Ishikawa (cell line): Measurements from ENCODE around the gene PIGW.

Experiments used
- CEBPB ChIP-seq: IDR thresholded peaks from 2 replicates; pipeline ENCODE4 v1.6.1; 2012
- CREB1 ChIP-seq: IDR thresholded peaks from 2 replicates; pipeline ENCODE4 v1.6.1; 2012; ENCODE audit warnings: low read depth
- EGR1 ChIP-seq: IDR thresholded peaks from 2 replicates; pipeline ENCODE4 v1.6.1; 2012
- EP300 ChIP-seq: IDR thresholded peaks from 2 replicates; pipeline ENCODE4 v1.6.1; 2012; ENCODE audit warnings: borderline replicate concordance
- FOXM1 ChIP-seq: IDR thresholded peaks from 2 replicates; pipeline ENCODE4 v1.6.1; 2012; ENCODE audit warnings: low read depth, borderline replicate concordance
- NFIC ChIP-seq: IDR thresholded peaks from 2 replicates; pipeline ENCODE4 v1.6.1; 2012
- RAD21 ChIP-seq: IDR thresholded peaks from 2 replicates; pipeline ENCODE4 v1.6.1; 2012; ENCODE audit warnings: low read depth
- TAF1 ChIP-seq: IDR thresholded peaks from 2 replicates; pipeline ENCODE4 v1.6.1; 2012; ENCODE audit warnings: low read depth, mild to moderate bottlenecking
- TCF12 ChIP-seq: IDR thresholded peaks from 2 replicates; pipeline ENCODE4 v1.6.1; 2012; ENCODE audit warnings: low read depth
- TEAD4 ChIP-seq: IDR thresholded peaks from 2 replicates; pipeline ENCODE4 v1.6.1; 2012
- YY1 ChIP-seq: IDR thresholded peaks from 2 replicates; pipeline ENCODE4 v1.6.1; 2012; ENCODE audit warnings: low read depth
- ZBTB7A ChIP-seq: IDR thresholded peaks from 2 replicates; pipeline ENCODE4 v1.6.1; 2012; ENCODE audit warnings: low read depth
- TF ChIP-seq, protein P1 (sequence below): IDR thresholded peaks from 2 replicates; pipeline ENCODE4 v1.6.1; 2012; ENCODE audit warnings: low read depth, mild to moderate bottlenecking
- TF ChIP-seq, protein P2 (sequence below): IDR thresholded peaks from 2 replicates; pipeline ENCODE4 v1.6.1; 2012
- TF ChIP-seq, protein P3 (sequence below): IDR thresholded peaks from 2 replicates; pipeline ENCODE4 v1.6.1; 2012

Gene PIGW

DNA sequence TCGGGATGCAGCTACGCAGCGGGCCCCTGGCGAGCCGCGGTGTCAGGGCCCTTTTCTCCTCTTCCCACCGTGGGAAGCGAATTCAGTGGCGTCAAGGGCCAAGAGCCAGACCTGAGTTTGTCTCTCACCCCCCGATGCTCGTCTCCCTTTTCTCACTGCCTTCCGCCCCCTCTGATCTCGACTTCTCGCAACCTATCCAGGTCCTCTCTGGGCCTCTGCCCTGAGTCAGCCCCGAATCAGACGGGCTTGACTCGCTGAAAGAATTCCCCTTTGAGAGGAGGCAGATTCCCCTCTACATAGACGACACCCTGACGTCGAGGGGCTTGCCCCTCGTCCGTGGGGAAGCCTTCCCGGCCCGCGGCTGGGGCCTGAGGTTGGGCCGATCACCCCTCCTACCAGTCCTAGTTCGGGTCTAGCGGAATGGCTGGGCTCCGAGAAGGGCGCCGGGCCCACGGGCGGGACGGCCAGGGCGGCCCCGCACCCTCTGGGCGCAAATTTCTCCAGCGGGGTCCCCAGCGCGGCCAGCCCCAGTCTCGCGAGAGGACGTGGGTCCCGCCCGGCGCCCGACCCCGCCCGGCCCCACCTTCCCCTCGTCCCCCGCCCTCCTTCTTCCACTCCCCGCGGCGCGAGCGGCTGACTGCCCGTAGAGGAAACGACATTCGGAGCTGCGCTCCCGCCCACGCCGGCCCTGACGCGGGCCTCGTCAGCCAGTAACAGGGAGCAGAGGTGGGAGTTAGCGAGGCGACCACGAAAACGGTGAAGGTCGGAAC lies 9.7 kb downstream of the PIGW start, which contains the start of gene GGNBP2:
Gene GGNBP2, plus strand, starts transcription at position 613 of the 770 bp plus-strand sequence. CDS start 806 bp downstream, outside the sequence.
- TF ChIP-seq EP300 (no peak), CREB1 (no peak), TCF12 (no peak; the same call in 1 of the 2 replicates), TEAD4 (no peak), EGR1 (peak; percentile 87), RAD21 (no peak), ZBTB7A (peak; percentile 51; the same call in 1 of the 2 replicates), NFIC (no peak), TAF1 (peak; percentile 78), CEBPB (no peak), YY1 (no peak), FOXM1 (no peak)
- TF ChIP-seq, protein P1, sequence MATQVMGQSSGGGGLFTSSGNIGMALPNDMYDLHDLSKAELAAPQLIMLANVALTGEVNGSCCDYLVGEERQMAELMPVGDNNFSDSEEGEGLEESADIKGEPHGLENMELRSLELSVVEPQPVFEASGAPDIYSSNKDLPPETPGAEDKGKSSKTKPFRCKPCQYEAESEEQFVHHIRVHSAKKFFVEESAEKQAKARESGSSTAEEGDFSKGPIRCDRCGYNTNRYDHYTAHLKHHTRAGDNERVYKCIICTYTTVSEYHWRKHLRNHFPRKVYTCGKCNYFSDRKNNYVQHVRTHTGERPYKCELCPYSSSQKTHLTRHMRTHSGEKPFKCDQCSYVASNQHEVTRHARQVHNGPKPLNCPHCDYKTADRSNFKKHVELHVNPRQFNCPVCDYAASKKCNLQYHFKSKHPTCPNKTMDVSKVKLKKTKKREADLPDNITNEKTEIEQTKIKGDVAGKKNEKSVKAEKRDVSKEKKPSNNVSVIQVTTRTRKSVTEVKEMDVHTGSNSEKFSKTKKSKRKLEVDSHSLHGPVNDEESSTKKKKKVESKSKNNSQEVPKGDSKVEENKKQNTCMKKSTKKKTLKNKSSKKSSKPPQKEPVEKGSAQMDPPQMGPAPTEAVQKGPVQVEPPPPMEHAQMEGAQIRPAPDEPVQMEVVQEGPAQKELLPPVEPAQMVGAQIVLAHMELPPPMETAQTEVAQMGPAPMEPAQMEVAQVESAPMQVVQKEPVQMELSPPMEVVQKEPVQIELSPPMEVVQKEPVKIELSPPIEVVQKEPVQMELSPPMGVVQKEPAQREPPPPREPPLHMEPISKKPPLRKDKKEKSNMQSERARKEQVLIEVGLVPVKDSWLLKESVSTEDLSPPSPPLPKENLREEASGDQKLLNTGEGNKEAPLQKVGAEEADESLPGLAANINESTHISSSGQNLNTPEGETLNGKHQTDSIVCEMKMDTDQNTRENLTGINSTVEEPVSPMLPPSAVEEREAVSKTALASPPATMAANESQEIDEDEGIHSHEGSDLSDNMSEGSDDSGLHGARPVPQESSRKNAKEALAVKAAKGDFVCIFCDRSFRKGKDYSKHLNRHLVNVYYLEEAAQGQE = no peak
- TF ChIP-seq, protein P2, sequence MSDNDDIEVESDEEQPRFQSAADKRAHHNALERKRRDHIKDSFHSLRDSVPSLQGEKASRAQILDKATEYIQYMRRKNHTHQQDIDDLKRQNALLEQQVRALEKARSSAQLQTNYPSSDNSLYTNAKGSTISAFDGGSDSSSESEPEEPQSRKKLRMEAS = peak; percentile 46; the same call in 1 of the 2 replicates
- TF ChIP-seq, protein P3, sequence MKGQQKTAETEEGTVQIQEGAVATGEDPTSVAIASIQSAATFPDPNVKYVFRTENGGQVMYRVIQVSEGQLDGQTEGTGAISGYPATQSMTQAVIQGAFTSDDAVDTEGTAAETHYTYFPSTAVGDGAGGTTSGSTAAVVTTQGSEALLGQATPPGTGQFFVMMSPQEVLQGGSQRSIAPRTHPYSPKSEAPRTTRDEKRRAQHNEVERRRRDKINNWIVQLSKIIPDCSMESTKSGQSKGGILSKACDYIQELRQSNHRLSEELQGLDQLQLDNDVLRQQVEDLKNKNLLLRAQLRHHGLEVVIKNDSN = no peak

DNA sequence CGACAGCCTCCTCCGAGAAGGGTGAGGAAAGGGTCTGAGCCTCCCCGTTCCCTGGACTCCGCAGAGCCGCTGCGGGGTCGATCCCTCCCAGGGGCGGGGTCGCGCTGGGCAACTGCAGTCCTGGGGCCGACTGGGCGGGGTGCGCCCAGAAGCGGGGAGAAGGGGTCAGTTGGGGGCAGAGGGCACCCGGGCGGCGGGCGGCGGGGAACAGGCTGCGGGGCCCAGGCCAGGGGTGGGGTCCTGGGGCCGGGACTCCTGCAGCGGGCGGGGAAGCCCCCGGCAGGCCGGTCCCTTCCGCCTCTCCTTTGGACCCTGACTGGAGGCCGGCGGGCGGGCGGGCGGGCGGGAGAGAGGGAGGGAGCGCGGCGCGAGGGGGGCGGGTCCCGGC lies 10.3 kb downstream of the PIGW start:
- TF ChIP-seq EGR1 (no peak), ZBTB7A (peak; percentile 46)

DNA sequence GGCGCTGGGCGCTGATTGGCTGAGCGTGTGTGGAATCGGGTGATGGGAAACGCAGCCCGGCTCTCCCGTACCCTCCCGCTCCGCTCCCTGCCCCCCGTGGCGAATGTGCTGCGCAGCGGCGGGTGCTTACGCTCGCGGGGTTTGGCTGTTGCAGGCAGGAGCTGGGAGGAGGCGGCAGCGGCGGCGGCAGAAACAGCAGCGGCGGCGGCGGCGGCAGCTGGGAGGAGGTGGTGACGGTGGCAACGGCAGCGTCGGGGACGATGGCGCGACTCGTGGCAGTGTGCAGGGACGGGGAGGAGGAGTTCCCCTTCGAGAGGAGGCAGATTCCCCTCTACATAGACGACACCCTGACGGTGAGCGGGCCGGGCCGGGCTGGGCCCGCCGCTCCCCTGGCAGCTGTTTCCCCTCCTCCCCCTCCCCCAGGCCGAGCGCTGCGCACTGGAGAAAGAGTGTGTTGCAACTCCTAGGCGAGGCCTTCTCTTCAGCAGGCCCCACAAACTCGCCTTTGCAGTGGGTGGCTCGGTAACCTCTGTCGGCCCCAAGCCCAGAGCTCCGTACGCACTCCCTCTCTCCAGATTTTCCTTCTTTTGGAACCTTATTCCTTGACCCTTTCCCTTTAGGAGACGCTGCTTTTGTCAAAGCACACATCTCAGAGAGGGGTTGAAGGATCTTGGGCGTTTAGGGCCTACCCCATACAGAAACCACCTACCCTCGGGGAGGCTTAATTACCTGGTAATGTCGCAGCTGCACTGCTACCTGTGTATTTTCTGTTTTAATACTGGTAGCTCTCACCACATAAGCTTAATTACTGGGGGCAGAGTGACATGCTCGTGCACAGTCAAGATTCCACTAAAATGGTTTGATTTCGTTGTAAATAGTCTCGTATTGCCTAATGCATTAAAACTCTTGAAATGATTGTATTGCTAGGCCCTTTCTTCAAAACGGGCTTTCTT lies 11.0 kb downstream of the PIGW start:
- TF ChIP-seq, protein P1 = no peak
- TF ChIP-seq ZBTB7A (no peak), CEBPB (peak; percentile 92), EGR1 (no peak; the same call in 1 of the 2 replicates), TEAD4 (peak; percentile 6; the same call in 1 of the 2 replicates), NFIC (no peak; the same call in 1 of the 2 replicates), TAF1 (peak; percentile 54), EP300 (peak; percentile 64; the same call in 1 of the 2 replicates), TCF12 (peak; percentile 65; the same call in 1 of the 2 replicates)
- TF ChIP-seq, protein P3 = no peak
- TF ChIP-seq, protein P2 = peak; percentile 77

DNA sequence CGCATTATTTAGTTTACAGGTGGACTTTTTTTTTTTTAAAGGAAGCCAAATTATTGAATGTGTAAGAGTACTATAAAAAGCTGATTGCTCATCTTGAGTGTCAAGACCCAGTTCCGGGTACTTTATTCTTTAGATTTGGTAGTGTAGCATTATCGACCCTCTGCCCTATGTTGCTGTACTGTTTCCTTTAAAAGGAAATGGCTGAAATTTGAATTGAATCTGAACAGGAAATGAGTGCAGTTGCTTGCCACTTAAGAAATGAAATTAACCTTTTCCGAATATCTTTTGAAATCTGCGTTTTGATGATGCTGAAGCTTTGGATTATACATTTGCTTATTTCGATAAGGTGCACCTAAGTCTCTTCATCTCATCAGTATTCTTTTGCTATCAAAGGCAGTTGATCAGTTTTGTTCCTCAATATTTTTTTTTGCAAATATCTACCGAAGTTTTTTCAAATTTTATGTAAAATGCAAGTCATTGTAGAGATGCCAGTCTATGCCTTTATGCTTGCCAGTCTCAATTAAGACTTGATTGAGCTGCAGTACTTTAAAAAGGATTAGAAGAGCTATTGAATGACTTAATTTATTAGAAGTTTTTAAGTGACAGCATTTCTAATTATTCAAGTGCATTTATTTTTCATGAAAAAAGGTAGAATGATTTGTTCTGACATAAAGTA lies 11.8 kb downstream of the PIGW start:
- TF ChIP-seq FOXM1 (no peak), CEBPB (no peak), ZBTB7A (no peak), TEAD4 (no peak), TAF1 (no peak), EP300 (no peak), NFIC (no peak), RAD21 (no peak), CREB1 (no peak), YY1 (no peak), TCF12 (no peak), EGR1 (no peak)
- TF ChIP-seq, protein P2 = no peak
- TF ChIP-seq, protein P1 = no peak
- TF ChIP-seq, protein P3 = no peak
